Left ventricle myocardium inferior (tissue), 1 donor: ENCODE results near the gene TMEM26. TPM values are rescaled to one million over a fixed set of nuclear protein-coding genes. Genes with fewer than 3 reads are reported as not detected.

ENCODE experiments used
- DNase-seq: peaks from one replicate; pipeline ENCODE4 v3.0.0-alpha.2; 2020
- H3K27ac ChIP-seq: fragments of 200-600 bp; replicated peaks from 2 replicates; pipeline ENCODE4 v1.8.0; 2021
- H3K27me3 ChIP-seq: fragments of 200-600 bp; 2 replicates; pipeline ENCODE4 v1.8.0; 2021; ENCODE audit warnings: low read depth
- H3K36me3 ChIP-seq: fragments of 200-600 bp; 2 replicates; pipeline ENCODE4 v1.8.0; 2021
- H3K4me1 ChIP-seq: fragments of 200-600 bp; 2 replicates; pipeline ENCODE4 v1.8.0; 2021
- H3K4me3 ChIP-seq: fragments of 200-600 bp; 2 replicates; pipeline ENCODE4 v1.8.0; 2021; ENCODE audit warnings: mild to moderate bottlenecking, moderate library complexity
- H3K9me3 ChIP-seq: fragments of 200-600 bp; replicated peaks from 2 replicates; pipeline ENCODE4 v1.8.0; 2021
- intact Hi-C: fragments of 100-400 bp; cut with micrococcal nuclease; formaldehyde crosslinking; loops from one replicate; pipeline ENCODE4 v1.11.0; 2022
- total RNA-seq: library from RNA; stranded (reverse); fragmentation: NEBNext Ultra II Directional; extraction: Animal tissue kit (Norgen Biotek cat#: 25700); gene quantifications from one replicate; pipeline ENCODE4 v1.2.1, GENCODE V29; 2021
- TF ChIP-seq, protein P1 (sequence below): fragments of 200-600 bp; IDR thresholded peaks from 2 replicates; pipeline ENCODE4 v1.8.0; 2021; ENCODE audit warnings: antibody characterized with exemption, mild to moderate bottlenecking, borderline replicate concordance
- donor health status: DM: no; HTN: yes; CAD: no; lungs with severe emphysema.

TMEM26 gene
- total RNA-seq, 1 donor from 2014 or later: 0.30 TPM

DNA sequence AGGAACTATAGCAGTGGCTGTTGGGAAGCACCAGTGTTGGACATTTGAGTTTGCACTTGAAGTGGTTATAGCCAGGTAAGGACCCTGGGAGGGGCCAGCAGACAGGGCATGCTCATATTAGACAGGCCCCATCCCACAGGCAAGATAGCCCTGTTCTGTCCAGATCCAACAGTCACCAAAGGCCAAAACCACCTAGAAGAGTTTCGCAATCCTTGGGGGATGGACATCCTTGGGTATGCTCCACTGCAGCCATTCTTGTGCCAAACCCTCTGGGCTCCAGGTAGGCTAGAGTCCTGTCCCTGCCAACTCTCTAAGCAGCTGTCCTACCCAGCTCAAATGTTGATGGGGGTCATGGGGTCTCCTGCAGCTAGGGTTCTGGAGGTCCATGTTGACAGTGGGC lies 76.8 kb downstream of the TMEM26 start:
- TF ChIP-seq, protein P1, sequence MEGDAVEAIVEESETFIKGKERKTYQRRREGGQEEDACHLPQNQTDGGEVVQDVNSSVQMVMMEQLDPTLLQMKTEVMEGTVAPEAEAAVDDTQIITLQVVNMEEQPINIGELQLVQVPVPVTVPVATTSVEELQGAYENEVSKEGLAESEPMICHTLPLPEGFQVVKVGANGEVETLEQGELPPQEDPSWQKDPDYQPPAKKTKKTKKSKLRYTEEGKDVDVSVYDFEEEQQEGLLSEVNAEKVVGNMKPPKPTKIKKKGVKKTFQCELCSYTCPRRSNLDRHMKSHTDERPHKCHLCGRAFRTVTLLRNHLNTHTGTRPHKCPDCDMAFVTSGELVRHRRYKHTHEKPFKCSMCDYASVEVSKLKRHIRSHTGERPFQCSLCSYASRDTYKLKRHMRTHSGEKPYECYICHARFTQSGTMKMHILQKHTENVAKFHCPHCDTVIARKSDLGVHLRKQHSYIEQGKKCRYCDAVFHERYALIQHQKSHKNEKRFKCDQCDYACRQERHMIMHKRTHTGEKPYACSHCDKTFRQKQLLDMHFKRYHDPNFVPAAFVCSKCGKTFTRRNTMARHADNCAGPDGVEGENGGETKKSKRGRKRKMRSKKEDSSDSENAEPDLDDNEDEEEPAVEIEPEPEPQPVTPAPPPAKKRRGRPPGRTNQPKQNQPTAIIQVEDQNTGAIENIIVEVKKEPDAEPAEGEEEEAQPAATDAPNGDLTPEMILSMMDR: no peak
- intact Hi-C loops: no loop called here
- peaks cover 34% of the 10 kb centered on the region for H3K9me3 ChIP-seq

DNA sequence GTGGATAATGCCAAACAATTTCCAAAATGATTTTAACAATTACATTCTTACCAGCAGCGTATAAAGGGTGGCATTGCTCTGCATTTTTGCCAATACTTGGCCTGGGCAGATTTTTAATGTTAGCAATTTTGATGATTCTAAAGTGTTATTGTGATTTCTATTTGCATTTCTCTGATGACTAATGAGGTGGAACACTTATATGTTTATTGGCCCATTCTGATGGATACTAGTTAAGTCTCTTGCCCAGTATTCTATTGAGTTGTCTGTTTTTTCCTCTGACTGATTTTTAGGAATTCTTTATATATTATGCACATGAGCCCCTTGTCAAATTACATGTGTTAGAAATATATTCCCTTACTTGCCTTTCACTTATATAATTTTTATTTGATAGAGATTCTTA lies 86.8 kb downstream of the TMEM26 start:
- H3K27me3 ChIP-seq: no peaks in the 10 kb centered on the region
- no peaks in the 10 kb centered on the region for H3K4me1 ChIP-seq
- no peak overlapping the region for H3K27ac ChIP-seq
- TF ChIP-seq, protein P1: no peak
- no peak for DNase-seq
- intact Hi-C loops: no loop called here
- H3K4me3 ChIP-seq: no peak overlapping the region
- H3K9me3 ChIP-seq: peaks cover 6% of the 10 kb centered on the region
- H3K36me3 ChIP-seq: no peaks in the 10 kb centered on the region

More for the DNA sequence above, 76.8 kb downstream of the TMEM26 start:
- no peak overlapping the region for H3K4me3 ChIP-seq
- DNase-seq: no peak
- H3K27me3 ChIP-seq: no peaks in the 10 kb centered on the region
- no peaks in the 10 kb centered on the region for H3K36me3 ChIP-seq
- H3K4me1 ChIP-seq: no peaks in the 10 kb centered on the region
- no peak overlapping the region for H3K27ac ChIP-seq

DNA sequence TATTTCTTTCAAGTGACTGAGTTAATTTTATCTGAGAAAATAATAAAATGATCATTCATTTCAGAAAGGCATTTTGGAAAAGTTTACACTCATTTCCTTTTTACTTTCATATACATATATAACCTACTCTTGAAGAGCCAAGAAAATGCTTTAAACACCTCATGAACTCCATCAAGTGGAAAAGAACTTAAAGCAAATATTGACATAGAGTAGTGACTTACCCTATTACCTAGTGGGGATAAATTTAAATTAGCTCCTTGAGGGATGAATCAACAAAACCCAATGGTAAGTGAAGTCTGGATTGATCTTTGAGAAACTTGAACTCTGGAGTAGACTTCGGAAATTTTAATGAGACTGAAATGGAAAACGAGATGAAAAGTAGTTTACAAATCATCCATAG lies 88.6 kb downstream of the TMEM26 start:
- Histone ChIP-seq H3K27me3 (no peaks in the 10 kb centered on the region), H3K9me3 (peaks cover 6% of the 10 kb centered on the region), H3K4me3 (no peak overlapping the region), H3K27ac (no peak overlapping the region), H3K4me1 (no peaks in the 10 kb centered on the region), H3K36me3 (no peaks in the 10 kb centered on the region)
- intact Hi-C loops: no loop called here
- no peak for DNase-seq
- TF ChIP-seq, protein P1: no peak

DNA sequence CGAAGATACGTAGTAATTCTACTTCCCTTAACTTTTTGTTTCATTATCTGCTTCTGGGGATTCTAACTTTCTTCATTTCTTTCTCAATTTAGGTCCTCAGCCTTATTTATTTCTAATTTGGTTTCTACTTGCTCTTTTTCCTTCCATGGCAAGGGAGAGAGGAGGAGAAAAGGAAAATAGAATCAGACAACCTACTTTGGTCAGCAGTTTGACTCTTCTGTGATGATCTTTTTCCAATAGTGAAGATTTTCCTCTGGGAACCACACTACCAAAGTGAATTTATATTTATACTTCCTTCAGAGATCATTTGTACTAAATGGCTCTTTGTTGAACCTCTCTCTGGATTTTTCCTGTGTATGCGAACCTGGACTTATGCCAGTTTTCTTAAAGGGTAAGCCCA lies 90.2 kb downstream of the TMEM26 start:
- DNase-seq: no peak
- Histone ChIP-seq H3K4me3 (no peak overlapping the region), H3K4me1 (no peaks in the 10 kb centered on the region), H3K36me3 (no peaks in the 10 kb centered on the region), H3K27me3 (no peaks in the 10 kb centered on the region), H3K27ac (no peak overlapping the region), H3K9me3 (no peaks in the 10 kb centered on the region)
- TF ChIP-seq, protein P1: no peak
- intact Hi-C loops: no loop called here

DNA sequence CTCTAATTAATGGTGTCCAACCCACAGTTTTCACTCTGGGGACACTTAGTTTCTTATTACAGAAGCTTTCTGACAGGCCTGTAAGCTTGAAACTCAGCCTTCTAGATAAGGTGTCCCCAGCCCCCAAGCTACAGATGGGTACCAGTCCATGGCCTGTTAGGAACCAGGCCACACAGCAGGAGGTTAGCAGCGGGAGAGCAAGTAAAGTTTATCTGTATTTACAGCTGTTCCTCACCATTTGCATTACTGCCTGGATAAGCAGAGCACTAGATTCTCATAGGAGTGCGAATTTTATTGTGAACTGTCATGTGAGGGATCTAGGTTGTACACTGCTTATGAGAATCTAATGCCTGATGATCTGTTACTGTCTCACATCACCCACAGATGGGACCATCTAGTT lies 93.7 kb downstream of the TMEM26 start:
- H3K4me3 ChIP-seq: no peak overlapping the region
- intact Hi-C loops: no loop called here
- no peak for DNase-seq
- no peak overlapping the region for H3K27ac ChIP-seq
- no peaks in the 10 kb centered on the region for H3K36me3 ChIP-seq
- TF ChIP-seq, protein P1: no peak
- no peaks in the 10 kb centered on the region for H3K9me3 ChIP-seq
- no peaks in the 10 kb centered on the region for H3K27me3 ChIP-seq
- no peaks in the 10 kb centered on the region for H3K4me1 ChIP-seq

DNA sequence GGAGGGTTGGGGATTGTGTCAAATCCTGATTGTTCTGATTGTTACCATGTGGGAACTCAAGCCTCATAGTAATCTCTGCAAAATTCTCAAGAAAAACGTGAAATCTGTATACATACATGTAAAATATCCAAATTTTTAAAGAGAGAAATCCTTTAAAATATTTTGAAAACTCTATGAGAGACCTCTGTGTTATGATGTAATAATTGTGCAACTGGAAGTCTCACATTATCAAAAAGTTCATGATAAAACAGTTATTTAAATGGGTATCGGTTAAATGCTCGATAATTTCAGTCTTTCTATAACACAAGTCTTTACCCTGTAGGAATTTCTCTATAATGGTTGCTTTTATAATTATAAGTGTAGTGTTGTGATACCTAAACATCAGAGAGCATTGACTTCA lies 95.5 kb downstream of the TMEM26 start:
- TF ChIP-seq, protein P1: no peak
- Histone ChIP-seq H3K27ac (no peak overlapping the region), H3K4me3 (no peak overlapping the region), H3K4me1 (no peaks in the 10 kb centered on the region), H3K27me3 (no peaks in the 10 kb centered on the region), H3K9me3 (no peaks in the 10 kb centered on the region), H3K36me3 (no peaks in the 10 kb centered on the region)
- DNase-seq: no peak
- intact Hi-C loops: no loop called here
